HepG2 (cell line): ENCODE results near the gene HDAC3. TPM values are rescaled to one million over a fixed set of nuclear protein-coding genes. Genes with fewer than 3 reads are reported as not detected.

Source experiments
- ARNTL ChIP-seq: sonication (generic); formaldehyde crosslinking; IDR thresholded peaks from 2 replicates; pipeline ENCODE4 v1.4.0; 2020; ENCODE audit warnings: mild to moderate bottlenecking, missing genetic modification reagents
- CHD2 ChIP-seq: IDR thresholded peaks from 2 replicates; pipeline ENCODE4 v1.6.1; 2011; ENCODE audit warnings: low read depth, low read length, improper control_type of control experiment
- DZIP1 ChIP-seq: sonication (generic); formaldehyde crosslinking; IDR thresholded peaks from 2 replicates; pipeline ENCODE4 v1.5.0; 2020; ENCODE audit warnings: mild to moderate bottlenecking, missing genetic modification reagents
- IRF2 ChIP-seq: IDR thresholded peaks from 2 replicates; pipeline ENCODE4 v1.6.1; 2018; ENCODE audit warnings: missing genetic modification reagents, missing compliant biosample characterization
- KAT7 ChIP-seq: IDR thresholded peaks from 2 replicates; pipeline ENCODE4 v1.6.1; 2018; ENCODE audit warnings: borderline replicate concordance, missing compliant biosample characterization
- KLF6 ChIP-seq: IDR thresholded peaks from 2 replicates; pipeline ENCODE4 v1.8.0; 2016; ENCODE audit warnings: missing biosample characterization, missing genetic modification reagents
- KLF9 ChIP-seq: IDR thresholded peaks from 2 replicates; pipeline ENCODE4 v1.6.1; 2016; ENCODE audit warnings: low read depth
- THAP7 ChIP-seq: sonication (generic); formaldehyde crosslinking; IDR thresholded peaks from 2 replicates; pipeline ENCODE4 v1.8.1; 2023; ENCODE audit warnings: mild to moderate bottlenecking, missing genetic modification reagents
- YY1 ChIP-seq: IDR thresholded peaks from 2 replicates; pipeline ENCODE4 v1.6.1; 2011; ENCODE audit warnings: low read length, low read depth, moderate library complexity, mild to moderate bottlenecking; ENCODE audit not compliant: insufficient read depth, insufficient replicate concordance
- ZFP90 ChIP-seq: sonication (generic); formaldehyde crosslinking; IDR thresholded peaks from 2 replicates; pipeline ENCODE4 v1.8.0; 2022; ENCODE audit warnings: missing genetic modification reagents, mild to moderate bottlenecking, inconsistent platforms, borderline replicate concordance
- ZNF256 ChIP-seq: sonication (generic); formaldehyde crosslinking; conservative IDR thresholded peaks from 2 replicates; pipeline ENCODE4 v1.4.0; 2020; ENCODE audit warnings: missing genetic modification reagents
- ZNF335 ChIP-seq: sonication (generic); formaldehyde crosslinking; IDR thresholded peaks from 2 replicates; pipeline ENCODE4 v1.4.0; 2020; ENCODE audit warnings: missing genetic modification reagents
- ZNF382 ChIP-seq: sonication (generic); formaldehyde crosslinking; IDR thresholded peaks from 2 replicates; pipeline ENCODE4 v1.5.0; 2020; ENCODE audit warnings: missing genetic modification reagents, mild to moderate bottlenecking, borderline replicate concordance
- ZNF572 ChIP-seq: sonication (generic); formaldehyde crosslinking; IDR thresholded peaks from 2 replicates; pipeline ENCODE4 v1.5.1; 2020; ENCODE audit warnings: mild to moderate bottlenecking, missing genetic modification reagents
- ZNF792 ChIP-seq: IDR thresholded peaks from 2 replicates; pipeline ENCODE4 v1.6.1; 2016
- polyA plus RNA-seq, 8 experiments: library from polyadenylated mRNA; depleted of rRNA in 3 of 8; stranded (reverse) in 7 of 8; unstranded in 1 of 8; fragments of >200 nt; fragmentation: Illumina TruSeq in 4 of 8; extraction: Trizol in 4 of 8; gene quantifications; 2 replicates each; pipeline versions ENCODE4 v1.2.1 to v1.2.3, GENCODE V29; 2011 to 2016; ENCODE audit warnings: low read depth in 4 of 8, missing spikeins in 1 of 8, mixed read lengths in 1 of 8; ENCODE audit not compliant: insufficient read depth in 1 of 8
- total RNA-seq, 5 experiments: library from RNA; depleted of rRNA; stranded (reverse); fragments of >200 nt; fragmentation: Illumina TruSeq; extraction: Trizol; gene quantifications; 2 replicates each; pipeline ENCODE4 v1.2.3, GENCODE V29; 2016; ENCODE audit warnings: low read depth in 1 of 5
- TF ChIP-seq, protein P1 (sequence below): IDR thresholded peaks from 2 replicates; pipeline ENCODE4 v1.6.1; 2016; ENCODE audit warnings: low read depth, missing genetic modification reagents, missing compliant biosample characterization
- TF ChIP-seq, protein P2 (sequence below): fragments of 450-650 bp; IDR thresholded peaks from 2 replicates; pipeline ENCODE4 v1.6.1; 2016

The HDAC3 gene
- total and polyA plus RNA-seq, 2 of the 13 experiments (the other 11 are each of a cell fraction or from before 2014, with no cell fraction given): 84.0 to 94.1 TPM

GRCh38 chr5:141637123-141637766, 596 bp upstream of the HDAC3 start (continued):
- TF ChIP-seq, protein P1, sequence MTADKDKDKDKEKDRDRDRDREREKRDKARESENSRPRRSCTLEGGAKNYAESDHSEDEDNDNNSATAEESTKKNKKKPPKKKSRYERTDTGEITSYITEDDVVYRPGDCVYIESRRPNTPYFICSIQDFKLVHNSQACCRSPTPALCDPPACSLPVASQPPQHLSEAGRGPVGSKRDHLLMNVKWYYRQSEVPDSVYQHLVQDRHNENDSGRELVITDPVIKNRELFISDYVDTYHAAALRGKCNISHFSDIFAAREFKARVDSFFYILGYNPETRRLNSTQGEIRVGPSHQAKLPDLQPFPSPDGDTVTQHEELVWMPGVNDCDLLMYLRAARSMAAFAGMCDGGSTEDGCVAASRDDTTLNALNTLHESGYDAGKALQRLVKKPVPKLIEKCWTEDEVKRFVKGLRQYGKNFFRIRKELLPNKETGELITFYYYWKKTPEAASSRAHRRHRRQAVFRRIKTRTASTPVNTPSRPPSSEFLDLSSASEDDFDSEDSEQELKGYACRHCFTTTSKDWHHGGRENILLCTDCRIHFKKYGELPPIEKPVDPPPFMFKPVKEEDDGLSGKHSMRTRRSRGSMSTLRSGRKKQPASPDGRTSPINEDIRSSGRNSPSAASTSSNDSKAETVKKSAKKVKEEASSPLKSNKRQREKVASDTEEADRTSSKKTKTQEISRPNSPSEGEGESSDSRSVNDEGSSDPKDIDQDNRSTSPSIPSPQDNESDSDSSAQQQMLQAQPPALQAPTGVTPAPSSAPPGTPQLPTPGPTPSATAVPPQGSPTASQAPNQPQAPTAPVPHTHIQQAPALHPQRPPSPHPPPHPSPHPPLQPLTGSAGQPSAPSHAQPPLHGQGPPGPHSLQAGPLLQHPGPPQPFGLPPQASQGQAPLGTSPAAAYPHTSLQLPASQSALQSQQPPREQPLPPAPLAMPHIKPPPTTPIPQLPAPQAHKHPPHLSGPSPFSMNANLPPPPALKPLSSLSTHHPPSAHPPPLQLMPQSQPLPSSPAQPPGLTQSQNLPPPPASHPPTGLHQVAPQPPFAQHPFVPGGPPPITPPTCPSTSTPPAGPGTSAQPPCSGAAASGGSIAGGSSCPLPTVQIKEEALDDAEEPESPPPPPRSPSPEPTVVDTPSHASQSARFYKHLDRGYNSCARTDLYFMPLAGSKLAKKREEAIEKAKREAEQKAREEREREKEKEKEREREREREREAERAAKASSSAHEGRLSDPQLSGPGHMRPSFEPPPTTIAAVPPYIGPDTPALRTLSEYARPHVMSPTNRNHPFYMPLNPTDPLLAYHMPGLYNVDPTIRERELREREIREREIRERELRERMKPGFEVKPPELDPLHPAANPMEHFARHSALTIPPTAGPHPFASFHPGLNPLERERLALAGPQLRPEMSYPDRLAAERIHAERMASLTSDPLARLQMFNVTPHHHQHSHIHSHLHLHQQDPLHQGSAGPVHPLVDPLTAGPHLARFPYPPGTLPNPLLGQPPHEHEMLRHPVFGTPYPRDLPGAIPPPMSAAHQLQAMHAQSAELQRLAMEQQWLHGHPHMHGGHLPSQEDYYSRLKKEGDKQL (CRISPR knock-in tag): no peak
- TF ChIP-seq KLF9 (0 out of 2 replicates have a peak, but pooled peaks have one; percentile 25), DZIP1 (peak; percentile 58; the same call in 1 of the 2 replicates), ZNF382 (CRISPR knock-in tag) (no peak), KLF6 (peak; percentile 26; the same call in 1 of the 2 replicates), YY1 (no peak), ZFP90 (CRISPR knock-in tag) (no peak), ZNF572 (CRISPR knock-in tag) (no peak), ZNF792 (no peak), ZNF335 (CRISPR knock-in tag) (0 out of 2 replicates have a peak, but pooled peaks have one; percentile 21), CHD2 (no peak), IRF2 (CRISPR knock-in tag) (no peak), KAT7 (CRISPR knock-in tag) (peak; percentile 52; the same call in 1 of the 2 replicates), ARNTL (CRISPR knock-in tag) (no peak), ZNF256 (CRISPR knock-in tag) (no peak; the same call in 1 of the 2 replicates), THAP7 (CRISPR knock-in tag) (0 out of 2 replicates have a peak, but pooled peaks have one; percentile 45)
- TF ChIP-seq, protein P2, sequence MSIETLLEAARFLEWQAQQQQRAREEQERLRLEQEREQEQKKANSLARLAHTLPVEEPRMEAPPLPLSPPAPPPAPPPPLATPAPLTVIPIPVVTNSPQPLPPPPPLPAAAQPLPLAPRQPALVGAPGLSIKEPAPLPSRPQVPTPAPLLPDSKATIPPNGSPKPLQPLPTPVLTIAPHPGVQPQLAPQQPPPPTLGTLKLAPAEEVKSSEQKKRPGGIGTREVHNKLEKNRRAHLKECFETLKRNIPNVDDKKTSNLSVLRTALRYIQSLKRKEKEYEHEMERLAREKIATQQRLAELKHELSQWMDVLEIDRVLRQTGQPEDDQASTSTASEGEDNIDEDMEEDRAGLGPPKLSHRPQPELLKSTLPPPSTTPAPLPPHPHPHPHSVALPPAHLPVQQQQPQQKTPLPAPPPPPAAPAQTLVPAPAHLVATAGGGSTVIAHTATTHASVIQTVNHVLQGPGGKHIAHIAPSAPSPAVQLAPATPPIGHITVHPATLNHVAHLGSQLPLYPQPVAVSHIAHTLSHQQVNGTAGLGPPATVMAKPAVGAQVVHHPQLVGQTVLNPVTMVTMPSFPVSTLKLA: no peak
